Spleen (tissue), 11 donors: ENCODE results near the gene CEACAM20. TPM values are rescaled to one million over a fixed set of nuclear protein-coding genes. Genes with fewer than 3 reads are reported as not detected.
"Not testable (repeated sequence)": the region's sequence is repeated elsewhere in the genome, so short reads cannot be mapped to it uniquely, and the experiment has no call there.

Experiments
- DNase-seq: peaks from one replicate; pipeline ENCODE4 v3.0.0-alpha.2; 2020
- H3K27ac ChIP-seq, 8 donors: fragments of 200-600 bp; sonication (generic) in 7 of 8; 1 replicate in 4 of 8; 2 replicates in 4 of 8; pipeline versions ENCODE4 v1.5.0 to v1.8.0; 2016 to 2021; ENCODE audit warnings: inconsistent platforms in 4 of 8, mild to moderate bottlenecking in 4 of 8, moderate library complexity in 1 of 8
- H3K27me3 ChIP-seq, 7 donors: fragments of 200-600 bp; sonication (generic) in 6 of 7; replicated peaks in 1 of 7; 1 replicate in 4 of 7; 2 replicates in 3 of 7; pipeline versions ENCODE4 v1.5.0 to v1.8.0; 2016 to 2021; ENCODE audit warnings: inconsistent platforms in 3 of 7, mild to moderate bottlenecking in 1 of 7
- H3K36me3 ChIP-seq, 6 donors: fragments of 200-600 bp; sonication (generic) in 5 of 6; 1 replicate in 4 of 6; 2 replicates in 2 of 6; pipeline versions ENCODE4 v1.5.0 to v1.8.0; 2016 to 2021; ENCODE audit warnings: inconsistent platforms in 2 of 6
- H3K4me1 ChIP-seq, 6 donors: fragments of 200-600 bp; sonication (generic) in 5 of 6; 1 replicate in 3 of 6; 2 replicates in 3 of 6; pipeline versions ENCODE4 v1.5.0 to v1.8.0; 2016 to 2021; ENCODE audit warnings: inconsistent platforms in 3 of 6
- H3K4me3 ChIP-seq, 8 donors: fragments of 200-600 bp; sonication (generic) in 7 of 8; 1 replicate in 4 of 8; 2 replicates in 4 of 8; pipeline versions ENCODE4 v1.5.0 to v1.8.0; 2016 to 2021; ENCODE audit warnings: inconsistent platforms in 4 of 8, mild to moderate bottlenecking in 4 of 8, moderate library complexity in 2 of 8
- H3K9me3 ChIP-seq, 8 donors: fragments of 200-600 bp; sonication (generic) in 7 of 8; 1 replicate in 4 of 8; 2 replicates in 4 of 8; pipeline versions ENCODE4 v1.5.0 to v1.8.0; 2016 to 2021; ENCODE audit warnings: inconsistent platforms in 4 of 8
- CTCF ChIP-seq, 11 experiments: fragments of 200-600 bp in 7 of 11; fragments of 450-650 bp in 4 of 11; sonication (generic) in 4 of 11; IDR thresholded peaks in 8 of 11; conservative IDR thresholded peaks in 3 of 11; 1 replicate in 7 of 11; 2 replicates in 4 of 11; pipeline versions ENCODE4 v1.4.0 to v1.8.0; 2016 to 2021; ENCODE audit warnings: antibody characterized with exemption in 11 of 11, inconsistent platforms in 4 of 11, mild to moderate bottlenecking in 1 of 11
- POLR2A ChIP-seq, 3 donors: fragments of 450-650 bp; IDR thresholded peaks; one replicate each; pipeline ENCODE4 v1.5.1; 2017; ENCODE audit warnings: antibody characterized with exemption in 3 of 3, mild to moderate bottlenecking in 1 of 3
- POLR2AphosphoS5 ChIP-seq, 3 donors: sonication (generic); formaldehyde crosslinking; IDR thresholded peaks; one replicate each; pipeline ENCODE4 v1.5.1; 2017; ENCODE audit warnings: antibody characterized with exemption in 3 of 3
- WGBS, 5 donors: extraction: QIAGEN DNeasy Blood & Tissue Kit in 3 of 5; methylation state at CpG; one replicate each; pipeline versions ENCODE4 v1.1.5 to v1.1.7; 2013 to 2018; 5-methylcytosine and 5-hydroxymethylcytosine counted together
- intact Hi-C: fragments of 100-400 bp; cut with DNase I; formaldehyde crosslinking; loops from one replicate; pipeline ENCODE4 v1.15.0; 2023; ENCODE audit warnings: low total_unique reads
- polyA plus RNA-seq, 3 donors: library from polyadenylated mRNA; stranded (reverse); fragments of 200-250 nt; gene quantifications; one replicate each; pipeline ENCODE4 v1.2.1, GENCODE V29; 2013
- total RNA-seq, 7 donors: library from RNA; depleted of rRNA in 3 of 7; stranded (reverse); fragments of >200 nt in 3 of 7; fragmentation: NEBNext Ultra II Directional in 4 of 7; extraction: Animal tissue kit (Norgen Biotek cat#: 25700) in 4 of 7; gene quantifications; one replicate each; pipeline versions ENCODE4 v1.1.0 to v1.2.1, GENCODE V29; 2016 to 2021
- donor health status: healthy with polysubstance abuse.
- donor health status: DM: no; HTN: no; CAD: no; lungs with moderate emphysema.
- donor health status: DM: no; HTN: no; CAD: no.
- donor health status: Bipolar disorder and iron deficiency.
- donor health status: healthy.
- donor health status: DM: no; HTN: no; CAD: no.
- donor health status: DM: yes; HTN: yes; CAD: no.

The CEACAM20 gene
- total and polyA plus RNA-seq, 10 donors, result not detected

DNA sequence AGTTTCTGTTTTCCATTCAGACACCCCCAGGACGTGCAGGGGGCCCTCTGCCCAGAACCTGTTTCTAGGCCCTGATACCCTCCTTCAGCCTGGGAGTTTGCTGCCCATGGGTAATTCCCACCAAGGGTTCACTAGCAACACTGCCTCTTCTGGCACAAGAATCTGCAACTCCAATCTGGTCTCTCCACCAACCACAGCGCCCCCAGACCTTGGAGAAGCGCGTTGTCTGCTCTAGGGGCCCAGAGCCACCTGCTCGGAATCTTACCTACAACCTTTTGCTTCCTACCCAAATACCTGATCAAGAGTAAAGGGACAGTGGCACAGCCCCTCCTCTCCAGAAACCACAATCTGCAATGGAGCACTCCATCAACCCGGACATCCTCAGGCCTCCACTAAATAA is 29.9 kb downstream of the CEACAM20 start:
- no peak for TF ChIP-seq CTCF (IDR thresholded peaks at IDR 0.05 in 8 of 11, conservative IDR thresholded peaks at IDR 0.05 in 3 of 11)
- TF ChIP-seq POLR2A (IDR thresholded peaks at IDR 0.05), result no peak
- no peak for TF ChIP-seq POLR2AphosphoS5 (IDR thresholded peaks at IDR 0.05)
- no peak for DNase-seq
- H3K27me3 ChIP-seq, result no peaks in the 10 kb centered on the region
- H3K27ac ChIP-seq, result peak overlapping the region in 4 of 8 donors; percentile 88 to 94 (median 92)
- H3K4me1 ChIP-seq, result peaks cover 8 to 33% (median 20%) of the 10 kb centered on the region in 6 donors
- H3K9me3 ChIP-seq, result peaks cover 17 to 82% (median 70%) of the 10 kb centered on the region in 8 donors
- peaks cover 16 to 46% (median 35%) of the 10 kb centered on the region in 6 donors for H3K36me3 ChIP-seq
- 26 to 41% (median 34%) methylated on average over 4 to 6 of the region's 6 CpGs for WGBS, 5 donors
- peak overlapping the region; percentile 60 to 85 (median 79) for H3K4me3 ChIP-seq
- intact Hi-C loops, result no loop called here

- Histone ChIP-seq H3K27me3 (no peaks in the 10 kb centered on the region), H3K27ac (no peak overlapping the region), H3K4me3 (peak overlapping the region in 5 of 8 donors; percentile 74 to 85 (median 78)), H3K36me3 (peaks cover 18 to 52% (median 41%) of the 10 kb centered on the region in 6 donors), H3K9me3 (peaks cover 21 to 82% (median 74%) of the 10 kb centered on the region in 8 donors), H3K4me1 (peaks cover 8 to 33% (median 20%) of the 10 kb centered on the region in 6 donors)
- WGBS, 5 donors, result 95 to 100% (median 98%) methylated on average over 6 to 9 of the region's 9 CpGs
- intact Hi-C loops, result no loop called here
- no peak for TF ChIP-seq POLR2AphosphoS5 (IDR thresholded peaks at IDR 0.05)
- TF ChIP-seq POLR2A (IDR thresholded peaks at IDR 0.05), result no peak
- no peak for TF ChIP-seq CTCF (IDR thresholded peaks at IDR 0.05 in 8 of 11, conservative IDR thresholded peaks at IDR 0.05 in 3 of 11)
- no peak for DNase-seq
Measured at GRCh38 chr19:44498988-44499387, 30.5 kb downstream of the CEACAM20 start.

DNA sequence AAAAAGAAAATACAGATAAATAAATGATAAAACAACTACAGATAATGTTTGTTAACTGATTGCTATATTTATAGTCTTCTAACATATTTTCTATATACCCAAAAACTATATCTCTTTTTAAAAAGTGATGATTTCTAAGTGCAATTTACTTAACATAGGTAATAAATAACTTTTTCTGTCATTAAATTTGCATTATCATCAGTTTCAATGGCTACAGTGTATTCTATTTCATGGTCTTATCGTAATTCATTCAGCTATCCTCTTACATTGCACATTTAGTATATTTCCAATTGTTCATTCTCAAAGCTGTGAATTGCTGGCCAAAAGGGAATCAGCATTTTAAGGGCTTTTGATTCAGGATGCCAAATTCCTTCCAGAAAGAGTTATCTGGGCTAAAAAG is 32.8 kb downstream of the CEACAM20 start:
- Histone ChIP-seq H3K27me3 (no peaks in the 10 kb centered on the region), H3K36me3 (peaks cover 34 to 75% (median 64%) of the 10 kb centered on the region in 6 donors), H3K4me1 (peaks cover 8 to 33% (median 20%) of the 10 kb centered on the region in 6 donors), H3K9me3 (peaks cover 39 to 87% (median 83%) of the 10 kb centered on the region in 8 donors), H3K4me3 (peak overlapping the region in 1 of 8 donors; percentile 14), H3K27ac (no peak overlapping the region)
- no peak for DNase-seq
- 96 to 100% (median 98%) methylated on average over 1 of the region's 1 CpG for WGBS, 5 donors
- intact Hi-C loops, result no loop called here
- TF ChIP-seq POLR2A (IDR thresholded peaks at IDR 0.05) (no peak), CTCF (IDR thresholded peaks at IDR 0.05 in 8 of 11, conservative IDR thresholded peaks at IDR 0.05 in 3 of 11) (no peak), POLR2AphosphoS5 (IDR thresholded peaks at IDR 0.05) (no peak)

- Histone ChIP-seq H3K27me3 (no peaks in the 10 kb centered on the region), H3K4me3 (peak overlapping the region in 1 of 8 donors; percentile 20), H3K9me3 (peaks cover 85 to 100% (median 100%) of the 10 kb centered on the region in 8 donors), H3K4me1 (no peaks in the 10 kb centered on the region), H3K36me3 (peaks cover 37 to 85% (median 61%) of the 10 kb centered on the region in 6 donors), H3K27ac (no peak overlapping the region)
- TF ChIP-seq POLR2AphosphoS5 (IDR thresholded peaks at IDR 0.05), result no peak
- TF ChIP-seq CTCF (IDR thresholded peaks at IDR 0.05 in 8 of 11, conservative IDR thresholded peaks at IDR 0.05 in 3 of 11), result no peak
- TF ChIP-seq POLR2A (IDR thresholded peaks at IDR 0.05), result no peak
- 82 to 98% (median 97%) methylated on average over 7 of the region's 7 CpGs for WGBS, 5 donors
- no peak for DNase-seq
- intact Hi-C loops, result no loop called here
Measured at GRCh38 chr19:44476559-44477408, 52.7 kb downstream of the CEACAM20 start.

GRCh38 chr19:44468730-44469129 is 60.7 kb downstream of the CEACAM20 start:
- H3K27ac ChIP-seq, H3K4me1 ChIP-seq, DNase-seq, H3K36me3 ChIP-seq, H3K4me3 ChIP-seq, H3K27me3 ChIP-seq, intact Hi-C loops: not testable (repeated sequence)
- peaks cover 25 to 100% (median 98%) of the 10 kb centered on the region in 8 donors for H3K9me3 ChIP-seq
- WGBS, 5 donors, result 60 to 81% (median 63%) methylated on average over 5 of the region's 5 CpGs

DNA sequence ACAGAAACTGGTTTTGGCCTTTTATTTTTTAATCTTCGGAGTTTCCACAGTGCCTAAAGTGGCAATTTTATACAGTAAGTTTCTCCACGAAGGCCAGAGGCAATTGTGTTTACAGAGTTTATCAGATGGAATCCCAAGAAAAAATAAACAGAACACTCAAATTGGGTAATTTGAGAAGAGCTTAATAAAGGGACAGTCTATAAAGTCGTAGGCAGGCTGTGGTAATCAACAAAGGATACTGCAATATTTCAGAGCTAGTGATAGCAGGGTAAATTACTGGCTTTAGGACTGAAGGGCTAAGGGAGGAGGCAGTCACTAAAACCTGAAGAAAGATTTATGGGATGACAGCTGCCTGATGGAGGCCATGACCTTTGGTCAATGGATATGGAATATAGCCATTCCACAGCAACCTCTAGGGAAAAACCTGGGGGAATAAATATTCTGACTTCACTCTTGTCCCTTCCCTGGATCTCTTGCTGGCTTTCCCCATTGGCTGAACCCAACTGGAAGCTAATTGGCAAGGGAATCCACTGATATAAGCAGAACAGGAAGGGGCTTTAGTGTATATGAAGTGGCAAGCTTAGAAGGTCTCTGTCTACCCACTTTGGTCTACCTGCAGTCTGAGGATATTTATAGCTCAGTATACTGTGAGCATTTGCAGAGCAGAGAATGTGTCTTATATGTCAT is 66.7 kb downstream of the CEACAM20 start:
- intact Hi-C loops, H3K27me3 ChIP-seq, DNase-seq, H3K4me3 ChIP-seq, H3K4me1 ChIP-seq, H3K36me3 ChIP-seq, H3K27ac ChIP-seq: not testable (repeated sequence)
- H3K9me3 ChIP-seq, result peaks cover 12 to 97% (median 85%) of the 10 kb centered on the region in 8 donors
- 47 to 58% (median 48%) methylated on average over 3 of the region's 3 CpGs for WGBS, 5 donors
